NT2/D1 (cell line): ENCODE measurements around the gene FIBCD1.

Source experiments
- DNase-seq: peaks from one replicate; pipeline ENCODE4 v3.0.0-alpha.2; 2011; ENCODE audit warnings: low read depth, low spot score
- H3K27me3 ChIP-seq: 2 replicates; pipeline ENCODE4 v1.6.0; 2011; ENCODE audit warnings: mild to moderate bottlenecking; ENCODE audit not compliant: insufficient read length, insufficient read depth
- H3K36me3 ChIP-seq: 2 replicates; pipeline ENCODE4 v1.6.1; 2011; ENCODE audit warnings: mild to moderate bottlenecking, low read length, mixed read lengths; ENCODE audit not compliant: insufficient read depth, insufficient read length
- H3K4me1 ChIP-seq: 2 replicates; pipeline ENCODE4 v1.5.1; 2011; ENCODE audit not compliant: insufficient read depth, insufficient read length
- H3K4me3 ChIP-seq: 2 replicates; pipeline ENCODE4 v1.5.1; 2011; ENCODE audit warnings: low read depth; ENCODE audit not compliant: insufficient read length
- H3K9ac ChIP-seq: 2 replicates; pipeline ENCODE4 v1.6.0; 2011; ENCODE audit warnings: low read depth; ENCODE audit not compliant: insufficient read length
- H3K9me3 ChIP-seq: 2 replicates; pipeline ENCODE4 v1.5.1; 2011; ENCODE audit warnings: mild to moderate bottlenecking, low read length; ENCODE audit not compliant: insufficient read depth
- SUZ12 ChIP-seq: IDR thresholded peaks from 2 replicates; pipeline ENCODE4 v1.6.1; 2011; ENCODE audit not compliant: insufficient read length, insufficient read depth; ENCODE audit errors: extremely low read depth
- YY1 ChIP-seq: IDR thresholded peaks from 2 replicates; pipeline ENCODE4 v1.6.1; 2011; ENCODE audit not compliant: insufficient read length, insufficient read depth
- ZNF274 ChIP-seq: IDR thresholded peaks from 2 replicates; pipeline ENCODE4 v1.6.1; 2011; ENCODE audit warnings: mild to moderate bottlenecking, low read depth, low read length

FIBCD1 gene

GRCh38 chr9:130980526-130980925 lies 41.5 kb upstream of the FIBCD1 start:
- Histone ChIP-seq H3K27me3 (no peaks in the 10 kb centered on the region), H3K9ac (no peak overlapping the region), H3K36me3 (no peaks in the 10 kb centered on the region), H3K4me3 (no peak overlapping the region), H3K9me3 (no peaks in the 10 kb centered on the region), H3K4me1 (peaks cover 7% of the 10 kb centered on the region)
- TF ChIP-seq ZNF274 (no peak), YY1 (no peak), SUZ12 (no peak)
- DNase-seq, result no peak

- no peak for TF ChIP-seq SUZ12
- TF ChIP-seq ZNF274, result no peak
- no peak for TF ChIP-seq YY1
- no peaks in the 10 kb centered on the region for H3K36me3 ChIP-seq
- peak overlapping the region; percentile 25 for H3K9ac ChIP-seq
- H3K4me1 ChIP-seq, result peaks cover 7% of the 10 kb centered on the region
- no peaks in the 10 kb centered on the region for H3K9me3 ChIP-seq
- H3K27me3 ChIP-seq, result no peaks in the 10 kb centered on the region
- no peak overlapping the region for H3K4me3 ChIP-seq
- DNase-seq, result no peak
Observed at GRCh38 chr9:130979591-130980385, 40.7 kb upstream of the FIBCD1 start.

- no peak overlapping the region for H3K4me3 ChIP-seq
- no peaks in the 10 kb centered on the region for H3K9me3 ChIP-seq
- H3K9ac ChIP-seq, result no peak overlapping the region
- no peak for TF ChIP-seq SUZ12
- no peak for TF ChIP-seq ZNF274
- TF ChIP-seq YY1, result no peak
- peaks cover 11% of the 10 kb centered on the region for H3K4me1 ChIP-seq
- no peaks in the 10 kb centered on the region for H3K36me3 ChIP-seq
- no peak for DNase-seq
- H3K27me3 ChIP-seq, result no peaks in the 10 kb centered on the region
Observed at GRCh38 chr9:130977811-130978221, 38.8 kb upstream of the FIBCD1 start.

- H3K4me1 ChIP-seq, result peaks cover 5% of the 10 kb centered on the region
- TF ChIP-seq ZNF274, result no peak
- no peaks in the 10 kb centered on the region for H3K36me3 ChIP-seq
- no peaks in the 10 kb centered on the region for H3K9me3 ChIP-seq
- no peak overlapping the region for H3K9ac ChIP-seq
- H3K4me3 ChIP-seq, result no peak overlapping the region
- H3K27me3 ChIP-seq, result no peaks in the 10 kb centered on the region
- DNase-seq, result no peak
Observed at GRCh38 chr9:130975932-130976841, 37.1 kb upstream of the FIBCD1 start.

GRCh38 chr9:130975156-130975555 lies 36.1 kb upstream of the FIBCD1 start:
- Histone ChIP-seq H3K4me1 (peaks cover 6% of the 10 kb centered on the region), H3K27me3 (no peaks in the 10 kb centered on the region), H3K36me3 (no peaks in the 10 kb centered on the region), H3K9ac (no peak overlapping the region), H3K9me3 (no peaks in the 10 kb centered on the region), H3K4me3 (no peak overlapping the region)
- TF ChIP-seq SUZ12 (no peak), YY1 (no peak), ZNF274 (no peak)
- DNase-seq, result no peak

GRCh38 chr9:130974697-130975096 lies 35.6 kb upstream of the FIBCD1 start:
- Histone ChIP-seq H3K4me1 (peaks cover 6% of the 10 kb centered on the region), H3K27me3 (no peaks in the 10 kb centered on the region), H3K9ac (no peak overlapping the region), H3K9me3 (no peaks in the 10 kb centered on the region), H3K4me3 (no peak overlapping the region), H3K36me3 (no peaks in the 10 kb centered on the region)
- TF ChIP-seq ZNF274 (no peak), YY1 (no peak), SUZ12 (no peak)
- no peak for DNase-seq

- H3K36me3 ChIP-seq, result no peaks in the 10 kb centered on the region
- peaks cover 6% of the 10 kb centered on the region for H3K4me1 ChIP-seq
- TF ChIP-seq ZNF274 (no peak), SUZ12 (no peak), YY1 (no peak)
- no peak overlapping the region for H3K4me3 ChIP-seq
- no peaks in the 10 kb centered on the region for H3K27me3 ChIP-seq
- no peaks in the 10 kb centered on the region for H3K9me3 ChIP-seq
- H3K9ac ChIP-seq, result no peak overlapping the region
- no peak for DNase-seq
Observed at GRCh38 chr9:130973686-130974281, 34.7 kb upstream of the FIBCD1 start.
